PFSK-1 (cell line): Measurements from ENCODE around the gene TULP4.

Experiments
- FOXP2 ChIP-seq: optimal IDR thresholded peaks from 2 replicates; pipeline ENCODE3; 2011; ENCODE audit warnings: borderline replicate concordance, control low read depth, inconsistent platforms; ENCODE audit not compliant: insufficient read depth; ENCODE audit errors: extremely low read length, extremely low read depth
- POLR2AphosphoS5 ChIP-seq: IDR thresholded peaks from 2 replicates; pipeline ENCODE4 v1.6.1; 2012; ENCODE audit warnings: low read depth, mild to moderate bottlenecking, control low read depth, low read length, moderate library complexity
- SIN3A ChIP-seq: IDR thresholded peaks from 2 replicates; pipeline ENCODE4 v1.6.1; 2012; ENCODE audit warnings: mild to moderate bottlenecking, low read length, moderate library complexity, borderline replicate concordance; ENCODE audit not compliant: insufficient read depth
- TAF1 ChIP-seq: IDR thresholded peaks from 2 replicates; pipeline ENCODE4 v1.6.1; 2012; ENCODE audit warnings: low read length, control low read depth, borderline replicate concordance; ENCODE audit not compliant: insufficient read depth
- TF ChIP-seq, protein P1 (sequence below), 2 experiments: IDR thresholded peaks; 2 replicates each; pipeline versions ENCODE4 v1.6.1 to v1.8.0; 2011 to 2012; ENCODE audit warnings: low read depth in 2 of 2, low read length in 2 of 2, control low read depth in 1 of 2, inconsistent platforms in 1 of 2, mild to moderate bottlenecking in 1 of 2, moderate library complexity in 1 of 2; ENCODE audit not compliant: insufficient read depth in 1 of 2

The TULP4 gene

DNA sequence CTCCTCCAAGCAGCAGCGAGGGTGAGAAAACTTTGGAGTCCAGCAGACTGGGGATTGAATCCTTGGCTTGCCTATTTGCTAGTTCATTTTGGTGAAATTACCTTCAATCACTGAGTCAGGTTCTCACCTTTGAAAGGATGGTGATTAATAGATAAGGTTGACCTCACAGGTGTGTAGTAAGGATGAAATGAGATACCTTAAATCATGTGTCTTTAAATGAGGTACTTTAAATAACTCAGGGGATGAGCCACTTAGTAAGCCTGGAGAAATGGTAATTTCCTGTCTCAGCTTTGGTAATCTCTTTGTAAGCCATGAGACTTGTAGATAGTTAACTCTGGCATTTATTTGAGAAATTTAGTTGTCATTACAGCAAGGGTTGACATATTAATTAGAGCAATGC is 70.2 kb downstream of the TULP4 start:
- TF ChIP-seq FOXP2, result no peak
- TF ChIP-seq, protein P1, sequence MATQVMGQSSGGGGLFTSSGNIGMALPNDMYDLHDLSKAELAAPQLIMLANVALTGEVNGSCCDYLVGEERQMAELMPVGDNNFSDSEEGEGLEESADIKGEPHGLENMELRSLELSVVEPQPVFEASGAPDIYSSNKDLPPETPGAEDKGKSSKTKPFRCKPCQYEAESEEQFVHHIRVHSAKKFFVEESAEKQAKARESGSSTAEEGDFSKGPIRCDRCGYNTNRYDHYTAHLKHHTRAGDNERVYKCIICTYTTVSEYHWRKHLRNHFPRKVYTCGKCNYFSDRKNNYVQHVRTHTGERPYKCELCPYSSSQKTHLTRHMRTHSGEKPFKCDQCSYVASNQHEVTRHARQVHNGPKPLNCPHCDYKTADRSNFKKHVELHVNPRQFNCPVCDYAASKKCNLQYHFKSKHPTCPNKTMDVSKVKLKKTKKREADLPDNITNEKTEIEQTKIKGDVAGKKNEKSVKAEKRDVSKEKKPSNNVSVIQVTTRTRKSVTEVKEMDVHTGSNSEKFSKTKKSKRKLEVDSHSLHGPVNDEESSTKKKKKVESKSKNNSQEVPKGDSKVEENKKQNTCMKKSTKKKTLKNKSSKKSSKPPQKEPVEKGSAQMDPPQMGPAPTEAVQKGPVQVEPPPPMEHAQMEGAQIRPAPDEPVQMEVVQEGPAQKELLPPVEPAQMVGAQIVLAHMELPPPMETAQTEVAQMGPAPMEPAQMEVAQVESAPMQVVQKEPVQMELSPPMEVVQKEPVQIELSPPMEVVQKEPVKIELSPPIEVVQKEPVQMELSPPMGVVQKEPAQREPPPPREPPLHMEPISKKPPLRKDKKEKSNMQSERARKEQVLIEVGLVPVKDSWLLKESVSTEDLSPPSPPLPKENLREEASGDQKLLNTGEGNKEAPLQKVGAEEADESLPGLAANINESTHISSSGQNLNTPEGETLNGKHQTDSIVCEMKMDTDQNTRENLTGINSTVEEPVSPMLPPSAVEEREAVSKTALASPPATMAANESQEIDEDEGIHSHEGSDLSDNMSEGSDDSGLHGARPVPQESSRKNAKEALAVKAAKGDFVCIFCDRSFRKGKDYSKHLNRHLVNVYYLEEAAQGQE (IDR thresholded peaks at IDR 0.05; ENCODE audit: insufficient read depth in 1 of 2, low read depth in 2 of 2, low read length in 2 of 2), result no peak
- no peak for TF ChIP-seq POLR2AphosphoS5
- no peak for TF ChIP-seq SIN3A
- TF ChIP-seq TAF1, result no peak

DNA sequence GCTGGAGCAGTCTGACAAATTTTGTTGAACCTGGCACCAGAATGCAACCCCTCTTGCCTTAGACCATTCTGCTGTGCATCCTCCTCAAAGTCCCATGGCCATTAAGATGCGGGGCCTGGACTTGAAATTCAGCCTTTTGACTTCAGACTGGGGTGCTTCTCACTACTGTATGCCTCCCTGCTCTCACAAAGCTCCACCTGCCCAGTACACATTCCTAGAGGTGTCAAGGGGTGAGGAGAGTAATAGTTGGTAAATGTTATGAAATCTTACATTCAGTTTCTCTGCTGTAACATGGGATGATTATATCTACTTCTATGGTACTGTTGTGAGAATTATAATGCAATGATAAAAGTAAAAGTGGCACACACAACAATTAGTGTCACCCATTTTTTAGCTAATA is 70.8 kb downstream of the TULP4 start:
- no peak for TF ChIP-seq SIN3A
- no peak for TF ChIP-seq TAF1
- TF ChIP-seq, protein P1 (IDR thresholded peaks at IDR 0.05; ENCODE audit: insufficient read depth in 1 of 2, low read depth in 2 of 2, low read length in 2 of 2), result no peak
- TF ChIP-seq POLR2AphosphoS5, result no peak
- TF ChIP-seq FOXP2, result no peak

DNA sequence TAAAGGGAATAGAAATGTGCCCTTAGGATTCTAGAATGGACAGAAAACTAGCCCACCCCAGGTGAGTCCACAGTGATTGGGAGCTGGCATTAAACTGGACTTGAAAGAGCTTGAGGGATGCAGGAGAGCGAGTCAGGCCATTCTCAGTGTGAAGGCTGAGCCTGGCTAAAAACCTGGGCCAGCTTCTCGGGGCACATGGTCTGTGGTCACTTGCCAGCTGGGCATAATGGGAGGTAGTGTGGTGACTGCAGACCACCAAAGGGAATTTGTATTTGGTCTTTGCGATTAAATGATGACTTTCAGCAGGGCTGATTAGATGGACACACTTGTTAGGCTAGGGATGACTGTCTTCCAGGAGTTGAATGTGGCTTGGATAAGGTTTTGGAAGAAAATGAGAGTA is 71.3 kb downstream of the TULP4 start:
- TF ChIP-seq FOXP2 (no peak), SIN3A (no peak), POLR2AphosphoS5 (no peak), TAF1 (no peak)
- TF ChIP-seq, protein P1 (IDR thresholded peaks at IDR 0.05; ENCODE audit: insufficient read depth in 1 of 2, low read depth in 2 of 2, low read length in 2 of 2), result no peak

DNA sequence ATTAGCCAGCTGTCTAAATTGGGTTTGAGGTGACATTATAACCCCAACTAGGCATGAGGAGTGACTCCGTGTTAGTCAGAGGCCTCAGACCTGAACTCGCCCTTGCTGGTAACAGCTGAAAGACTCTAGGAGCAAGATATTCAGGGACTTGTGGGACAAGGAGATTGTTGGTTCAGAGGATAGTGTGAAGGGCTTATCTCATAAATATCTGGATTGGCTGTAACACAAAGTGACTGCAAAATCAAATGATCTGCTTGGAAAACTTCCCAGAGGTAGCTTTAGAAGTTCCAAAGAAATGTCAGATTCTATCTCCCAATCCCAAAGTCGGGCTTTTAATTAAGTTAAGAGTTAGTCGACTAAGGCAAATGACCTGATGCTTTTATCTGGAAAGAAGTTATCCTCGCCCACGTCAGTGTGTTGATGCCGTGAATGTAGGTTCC is 72.4 kb downstream of the TULP4 start:
- TF ChIP-seq FOXP2 (no peak), SIN3A (0 out of 2 replicates have a peak, but pooled peaks have one; percentile 66)

DNA sequence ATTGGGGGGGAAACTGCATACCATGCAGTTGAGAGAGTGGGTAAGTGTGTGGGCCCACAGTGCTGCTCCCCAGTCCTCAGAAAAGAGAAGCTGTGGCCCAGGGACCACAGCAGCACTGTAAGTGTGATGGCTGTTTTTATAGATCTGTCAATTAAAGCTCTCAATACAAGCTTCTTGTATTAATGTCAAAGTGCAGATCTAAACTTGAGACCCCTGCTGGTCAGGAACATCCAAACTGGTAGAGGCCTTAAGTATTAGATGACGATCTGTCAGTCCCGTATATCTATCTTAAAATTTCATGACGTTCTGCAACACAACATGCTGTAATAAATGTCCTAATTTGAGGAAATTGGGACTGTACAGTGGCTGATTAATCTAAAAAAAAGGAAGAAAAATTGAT is 74.8 kb downstream of the TULP4 start:
- no peak for TF ChIP-seq TAF1
- TF ChIP-seq, protein P1 (IDR thresholded peaks at IDR 0.05; ENCODE audit: insufficient read depth in 1 of 2, low read depth in 2 of 2, low read length in 2 of 2), result no peak
- no peak for TF ChIP-seq FOXP2
- TF ChIP-seq SIN3A, result no peak
- no peak for TF ChIP-seq POLR2AphosphoS5
